Left renal cortex interstitium (tissue), 4 donors: ENCODE measurements around the gene BMP2K. TPM values are rescaled to one million over a fixed set of nuclear protein-coding genes. Genes with fewer than 3 reads are reported as not detected.

Experiments used
- DNase-seq, 4 donors: peaks; one replicate each; pipeline ENCODE4 v3.0.0-alpha.2; 2013; ENCODE audit warnings: low read depth in 4 of 4, low spot score in 2 of 4, missing footprints in 1 of 4
- polyA plus RNA-seq, 4 donors: library from polyadenylated mRNA; unstranded; fragments of 120-200 nt; gene quantifications; one replicate each; pipeline ENCODE4 v1.2.1, GENCODE V29; 2013; ENCODE audit not compliant: insufficient read length in 4 of 4

Gene BMP2K
- polyA plus RNA-seq, 4 donors, result 21.1 to 29.7 (median 24.7) TPM

- DNase-seq, result no peak
These were observed 146.1 kb downstream of the BMP2K start for GRCh38 chr4:78922207-78922606.

GRCh38 chr4:78923464-78924312 is 147.5 kb downstream of the BMP2K start:
- no peak for DNase-seq

- no peak for DNase-seq
These were observed 150.7 kb downstream of the BMP2K start for GRCh38 chr4:78926826-78927225.

- DNase-seq, result no peak
These were observed 152.7 kb downstream of the BMP2K start for GRCh38 chr4:78928835-78929234.

GRCh38 chr4:78930016-78930629 is 154.0 kb downstream of the BMP2K start:
- DNase-seq, result no peak

GRCh38 chr4:78936989-78937388 is 160.8 kb downstream of the BMP2K start:
- no peak for DNase-seq

- no peak for DNase-seq
These were observed 161.7 kb downstream of the BMP2K start for GRCh38 chr4:78937837-78938236.

GRCh38 chr4:78938474-78938867 is 162.3 kb downstream of the BMP2K start:
- peak in 1 of 4 donors; percentile 3 for DNase-seq

- peak; percentile 52 to 74 (median 61) for DNase-seq
These were observed 162.9 kb downstream of the BMP2K start, which contains the start of gene PAQR3 for GRCh38 chr4:78938868-78939666. TSS of gene PAQR3 (minus strand) at chr4:78939438. CDS start at chr4:78939224, 214 bp downstream.

- no peak for DNase-seq
These were observed 163.5 kb downstream of the BMP2K start for GRCh38 chr4:78939667-78940008.

GRCh38 chr4:78940752-78941151 is 164.6 kb downstream of the BMP2K start:
- DNase-seq, result no peak

GRCh38 chr4:78944381-78944780 is 168.2 kb downstream of the BMP2K start:
- no peak for DNase-seq

GRCh38 chr4:78945651-78946179 is 169.6 kb downstream of the BMP2K start:
- no peak for DNase-seq

GRCh38 chr4:78949735-78950134 is 173.6 kb downstream of the BMP2K start:
- DNase-seq, result no peak

- DNase-seq, result no peak
These were observed 175.8 kb downstream of the BMP2K start for GRCh38 chr4:78951862-78952472.

GRCh38 chr4:78953231-78953630 is 177.1 kb downstream of the BMP2K start:
- DNase-seq, result no peak

GRCh38 chr4:78953769-78954666 is 177.9 kb downstream of the BMP2K start:
- DNase-seq, result no peak

- DNase-seq, result no peak
These were observed 180.8 kb downstream of the BMP2K start for GRCh38 chr4:78956975-78957374.

- no peak for DNase-seq
These were observed 184.8 kb downstream of the BMP2K start for GRCh38 chr4:78960926-78961325.
